NCI-H1436 treated with DMSO at 0.1 percent for 48 hours (cell line): ENCODE measurements around the gene FNBP1.
"Not testable (repeated sequence)": the region's sequence is repeated elsewhere in the genome, so short reads cannot be mapped to it uniquely, and the experiment has no call there.

Experiments used
- DNase-seq: peaks from one replicate; lab custom pipeline; 2025; lab: John Stamatoyannopoulos, UW

Gene FNBP1

GRCh38 chr9:129953736-129954135, 89.3 kb downstream of the FNBP1 start:
- no peak for DNase-seq

GRCh38 chr9:129952337-129952736, 90.7 kb downstream of the FNBP1 start:
- no peak for DNase-seq

- DNase-seq = no peak
These were observed 93.2 kb downstream of the FNBP1 start for GRCh38 chr9:129949821-129950220.

GRCh38 chr9:129948626-129949025, 94.4 kb downstream of the FNBP1 start:
- DNase-seq = not testable (repeated sequence)

- DNase-seq = no peak
These were observed 96.6 kb downstream of the FNBP1 start for GRCh38 chr9:129946246-129946995.

GRCh38 chr9:129945314-129945713, 97.7 kb downstream of the FNBP1 start:
- DNase-seq = no peak

GRCh38 chr9:129944506-129945116, 98.4 kb downstream of the FNBP1 start:
- no peak for DNase-seq

GRCh38 chr9:129939431-129939830, 103.6 kb downstream of the FNBP1 start:
- no peak for DNase-seq

- no peak for DNase-seq
These were observed 104.6 kb downstream of the FNBP1 start for GRCh38 chr9:129938291-129938979.

GRCh38 chr9:129937879-129938278, 105.1 kb downstream of the FNBP1 start:
- DNase-seq = not testable (repeated sequence)

GRCh38 chr9:129936222-129936621, 106.8 kb downstream of the FNBP1 start:
- DNase-seq = no peak

GRCh38 chr9:129934780-129935179, 108.2 kb downstream of the FNBP1 start:
- no peak for DNase-seq

- DNase-seq = no peak
These were observed 108.9 kb downstream of the FNBP1 start for GRCh38 chr9:129934041-129934591.

GRCh38 chr9:129933185-129934040, 109.6 kb downstream of the FNBP1 start:
- DNase-seq = no peak

GRCh38 chr9:129932303-129933151, 110.5 kb downstream of the FNBP1 start:
- no peak for DNase-seq

GRCh38 chr9:129930743-129931142, 112.2 kb downstream of the FNBP1 start:
- DNase-seq = no peak

GRCh38 chr9:129929496-129930125, 113.4 kb downstream of the FNBP1 start:
- no peak for DNase-seq

- no peak for DNase-seq
These were observed 119.4 kb downstream of the FNBP1 start for GRCh38 chr9:129923589-129923988.

GRCh38 chr9:129921905-129922304, 121.1 kb downstream of the FNBP1 start:
- no peak for DNase-seq

GRCh38 chr9:129919841-129920240, 123.1 kb downstream of the FNBP1 start:
- DNase-seq = no peak
